ENCODE measurements around the gene P2RY6. TPM values are rescaled to one million over a fixed set of nuclear protein-coding genes. Genes with fewer than 3 reads are reported as not detected.
A peak's percentile ranks its signal among the peaks of the same experiment; 100 is the strongest.

P2RY6 gene
- total RNA-seq, 4 donors from 2014 or later: 0.46 to 0.81 TPM; not detected in 2

DNA sequence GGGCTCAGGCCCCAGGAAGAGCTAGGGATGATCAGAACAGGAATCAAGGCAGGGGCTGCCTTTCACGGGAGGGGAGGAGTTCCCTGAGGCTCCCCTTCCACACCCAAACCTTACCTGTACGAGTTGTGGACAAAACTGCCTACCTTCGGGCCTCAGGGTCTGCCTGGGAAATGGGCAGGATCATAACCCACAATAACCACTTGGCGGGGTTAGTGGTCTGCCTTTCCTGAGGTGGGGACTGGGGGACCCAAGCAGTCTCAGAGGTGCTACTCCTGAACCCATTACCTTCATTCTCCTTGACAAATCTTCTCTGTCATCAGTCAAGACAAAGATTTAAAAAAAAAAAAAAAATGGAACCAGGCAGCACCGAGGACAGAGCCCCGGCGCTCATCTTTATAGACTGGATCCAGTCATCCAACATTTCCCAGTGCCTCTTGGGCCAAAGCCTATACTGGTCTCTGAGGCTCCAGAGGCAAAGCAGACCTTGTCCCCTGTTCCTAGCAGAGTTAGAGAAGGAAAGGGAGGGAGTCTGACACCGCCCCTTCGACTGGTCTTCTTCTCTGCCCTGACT, 14.2 kb downstream of the P2RY6 start:
- TF ChIP-seq, protein P1, sequence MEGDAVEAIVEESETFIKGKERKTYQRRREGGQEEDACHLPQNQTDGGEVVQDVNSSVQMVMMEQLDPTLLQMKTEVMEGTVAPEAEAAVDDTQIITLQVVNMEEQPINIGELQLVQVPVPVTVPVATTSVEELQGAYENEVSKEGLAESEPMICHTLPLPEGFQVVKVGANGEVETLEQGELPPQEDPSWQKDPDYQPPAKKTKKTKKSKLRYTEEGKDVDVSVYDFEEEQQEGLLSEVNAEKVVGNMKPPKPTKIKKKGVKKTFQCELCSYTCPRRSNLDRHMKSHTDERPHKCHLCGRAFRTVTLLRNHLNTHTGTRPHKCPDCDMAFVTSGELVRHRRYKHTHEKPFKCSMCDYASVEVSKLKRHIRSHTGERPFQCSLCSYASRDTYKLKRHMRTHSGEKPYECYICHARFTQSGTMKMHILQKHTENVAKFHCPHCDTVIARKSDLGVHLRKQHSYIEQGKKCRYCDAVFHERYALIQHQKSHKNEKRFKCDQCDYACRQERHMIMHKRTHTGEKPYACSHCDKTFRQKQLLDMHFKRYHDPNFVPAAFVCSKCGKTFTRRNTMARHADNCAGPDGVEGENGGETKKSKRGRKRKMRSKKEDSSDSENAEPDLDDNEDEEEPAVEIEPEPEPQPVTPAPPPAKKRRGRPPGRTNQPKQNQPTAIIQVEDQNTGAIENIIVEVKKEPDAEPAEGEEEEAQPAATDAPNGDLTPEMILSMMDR (IDR thresholded peaks at IDR 0.05): no peak
- TF ChIP-seq POLR2A (IDR thresholded peaks at IDR 0.05): no peak
- WGBS, 2 donors: 78 to 91% methylated on average over 9 of the region's 9 CpGs
- intact Hi-C loops (cut with DNase I; ENCODE audit: low total_unique reads): no loop called here
- no peak for DNase-seq (ENCODE audit: low spot score in 2 of 2)
- H3K4me3 ChIP-seq (ENCODE audit: low read depth, poor library complexity, severe bottlenecking): no peak overlapping the region

DNA sequence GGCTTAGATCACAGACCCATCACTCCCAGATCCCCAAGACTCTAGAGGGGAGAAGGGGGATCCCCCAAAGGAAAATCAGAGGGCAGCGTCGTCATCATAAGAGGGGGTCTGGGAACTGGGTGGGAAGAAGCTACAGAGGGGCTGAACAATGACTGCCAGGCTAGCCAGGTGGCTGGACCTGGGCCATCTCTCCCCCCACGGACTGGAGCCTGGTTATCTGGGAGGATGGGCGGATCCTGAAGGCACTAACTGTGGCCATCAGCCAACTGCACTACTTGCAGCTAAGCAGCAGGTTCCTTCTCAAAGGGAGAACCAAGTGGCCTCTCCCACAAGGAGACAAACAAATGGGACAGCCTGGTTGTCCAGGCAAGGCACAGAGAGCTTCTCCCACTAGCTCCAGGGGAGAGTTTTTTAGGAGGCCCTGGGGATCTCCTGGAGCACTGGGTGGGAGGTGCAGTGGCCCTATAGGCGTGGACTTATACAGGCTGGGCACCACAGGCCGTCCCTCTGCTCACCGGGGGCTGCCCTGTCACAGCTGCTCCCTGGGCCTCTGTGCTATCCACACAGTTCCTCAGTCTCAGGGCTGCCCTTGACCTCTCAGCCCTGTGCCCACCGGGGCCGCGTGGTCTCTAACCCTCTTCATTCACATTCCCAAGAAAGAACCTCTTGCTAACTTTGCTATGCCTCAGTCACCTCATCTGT, 15.4 kb downstream of the P2RY6 start:
- DNase-seq (ENCODE audit: low spot score in 2 of 2): no peak
- H3K4me3 ChIP-seq (ENCODE audit: low read depth, poor library complexity, severe bottlenecking): no peak overlapping the region
- WGBS, 2 donors: 80 to 84% methylated on average over 10 of the region's 10 CpGs
- TF ChIP-seq, protein P1 (IDR thresholded peaks at IDR 0.05): no peak
- TF ChIP-seq POLR2A (IDR thresholded peaks at IDR 0.05): no peak
- intact Hi-C loops (cut with DNase I; ENCODE audit: low total_unique reads): no loop called here

DNA sequence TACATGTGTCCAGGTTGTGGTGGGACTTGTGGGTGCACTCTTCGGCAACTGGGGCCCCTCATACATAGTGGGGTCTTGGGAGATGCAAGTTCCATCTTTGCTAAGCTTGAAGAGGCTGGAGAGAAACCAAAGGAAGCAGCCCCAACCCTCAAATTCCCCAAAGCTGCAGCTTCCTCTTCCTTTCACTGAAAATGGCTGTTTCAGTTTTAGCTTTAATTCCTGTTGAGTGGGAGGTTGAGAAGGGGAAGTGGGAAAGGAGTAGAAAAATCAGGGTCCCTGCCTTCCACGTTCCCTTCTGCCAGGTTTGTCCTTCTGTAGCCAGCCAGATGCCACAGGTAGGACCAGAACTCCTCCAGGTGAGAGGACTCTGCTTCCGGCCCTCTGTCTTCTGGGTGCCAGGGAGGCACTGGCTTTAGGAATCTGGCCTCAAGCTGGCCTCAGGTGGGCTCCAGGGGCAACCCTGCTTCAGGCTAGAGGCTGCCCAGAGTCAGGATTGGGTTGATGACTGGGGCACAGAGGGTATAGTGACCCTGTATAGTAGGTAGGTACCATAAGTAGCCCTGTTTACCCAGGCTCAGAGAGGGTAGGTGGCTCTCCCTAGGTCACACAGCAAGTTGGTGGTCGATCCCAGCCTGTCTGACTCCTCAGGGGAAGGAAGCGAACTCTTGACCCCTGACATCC, 16.2 kb downstream of the P2RY6 start:
- no peak for DNase-seq (ENCODE audit: low spot score in 2 of 2)
- H3K4me3 ChIP-seq (ENCODE audit: low read depth, poor library complexity, severe bottlenecking): no peak overlapping the region
- intact Hi-C loops (cut with DNase I; ENCODE audit: low total_unique reads): no loop called here
- TF ChIP-seq POLR2A (IDR thresholded peaks at IDR 0.05): no peak
- TF ChIP-seq, protein P1 (IDR thresholded peaks at IDR 0.05): no peak
- WGBS, 2 donors: 71 to 76% methylated on average over 5 of the region's 5 CpGs

- intact Hi-C loops (cut with DNase I; ENCODE audit: low total_unique reads): no loop called here
- DNase-seq (ENCODE audit: low spot score in 2 of 2): peak; percentile 53 to 92
- TF ChIP-seq POLR2A (IDR thresholded peaks at IDR 0.05): no peak
- TF ChIP-seq, protein P1 (IDR thresholded peaks at IDR 0.05): peak in 1 of 3 donors; percentile 69
- H3K4me3 ChIP-seq (ENCODE audit: low read depth, poor library complexity, severe bottlenecking): no peak overlapping the region
- WGBS, 2 donors: 18 to 24% methylated on average over 16 to 17 of the region's 17 CpGs
Observed at GRCh38 chr11:73288873-73289707, 17.0 kb downstream of the P2RY6 start.

- no peak overlapping the region for H3K4me3 ChIP-seq (ENCODE audit: low read depth, poor library complexity, severe bottlenecking)
- WGBS, 2 donors: 93 to 94% methylated on average over 4 of the region's 4 CpGs
- intact Hi-C loops (cut with DNase I; ENCODE audit: low total_unique reads): no loop called here
- TF ChIP-seq POLR2A (IDR thresholded peaks at IDR 0.05): no peak
- TF ChIP-seq, protein P1 (IDR thresholded peaks at IDR 0.05): no peak
- no peak for DNase-seq (ENCODE audit: low spot score in 2 of 2)
Observed at GRCh38 chr11:73290536-73290935, 18.4 kb downstream of the P2RY6 start.

Measured in lower leg skin (tissue), 4 donors.